H1 (cell line): ENCODE measurements around the gene EGR1. TPM values are rescaled to one million over a fixed set of nuclear protein-coding genes. Genes with fewer than 3 reads are reported as not detected.
A peak's percentile ranks its signal among the peaks of the same experiment; 100 is the strongest.

Experiments
- CTCF ChIA-PET: fragments of 300-600 bp; sonication (Branson Sonifier 250); formaldehyde crosslinking; loops from one replicate; lab custom pipeline; 2021; ENCODE audit not compliant: partially characterized antibody; lab: Charles Lee
- POLR2A ChIA-PET: fragments of 300-600 bp; sonication (Branson Sonifier 250); formaldehyde crosslinking; loops from one replicate; lab custom pipeline; 2021; ENCODE audit warnings: inconsistent platforms; ENCODE audit not compliant: partially characterized antibody; lab: Charles Lee
- DNase-seq, 2 experiments: peaks; one replicate each; pipeline versions ENCODE4 v3.0.0 to v3.0.0-alpha.2; 2010 to 2022; ENCODE audit warnings: low spot score in 2 of 2, low read depth in 1 of 2, mixed read lengths in 1 of 2
- FAIRE-seq: peaks from 2 replicates; lab custom pipeline; 2011; peaks lifted over from hg19 to GRCh38; lab: Jason Lieb, UNC
- H2AFZ ChIP-seq: 2 replicates; pipeline ENCODE4 v1.8.1; 2012; ENCODE audit warnings: low read length, inconsistent platforms
- H2AK5ac ChIP-seq: 2 replicates; pipeline ENCODE4 v1.6.1; 2013; ENCODE audit warnings: low read depth, low read length
- H2BK120ac ChIP-seq: replicated peaks from 2 replicates; pipeline ENCODE3; 2013; ENCODE audit warnings: low read depth, low read length, inconsistent platforms
- H2BK12ac ChIP-seq: 2 replicates; pipeline ENCODE4 v1.6.1; 2013; ENCODE audit warnings: low read depth, low read length
- H2BK15ac ChIP-seq: 2 replicates; pipeline ENCODE4 v1.6.1; 2013; ENCODE audit warnings: low read length
- H2BK20ac ChIP-seq: 2 replicates; pipeline ENCODE4 v1.6.1; 2013; ENCODE audit warnings: low read length
- H2BK5ac ChIP-seq: 2 replicates; pipeline ENCODE4 v1.6.1; 2013; ENCODE audit warnings: low read depth, low read length
- H3K14ac ChIP-seq: 2 replicates; pipeline ENCODE4 v1.6.1; 2013; ENCODE audit warnings: inconsistent platforms; ENCODE audit not compliant: insufficient read length
- H3K18ac ChIP-seq: 2 replicates; pipeline ENCODE4 v1.6.1; 2013; ENCODE audit warnings: low read length; ENCODE audit errors: extremely low read depth
- H3K23ac ChIP-seq: 2 replicates; pipeline ENCODE4 v1.6.1; 2013; ENCODE audit warnings: inconsistent platforms; ENCODE audit not compliant: insufficient read length
- H3K23me2 ChIP-seq: 2 replicates; pipeline ENCODE4 v1.6.1; 2013; ENCODE audit warnings: low read depth, low read length
- H3K27ac ChIP-seq: 2 replicates; pipeline ENCODE4 v1.6.1; 2011; ENCODE audit warnings: low read depth, low read length, inconsistent platforms
- H3K27me3 ChIP-seq, 4 experiments: replicated peaks in 1 of 4; 1 replicate in 1 of 4; 2 replicates in 3 of 4; pipeline versions ENCODE4 v1.6.1 to v1.8.1; 2011 to 2013; ENCODE audit warnings: low read length in 3 of 4, mild to moderate bottlenecking in 3 of 4, inconsistent platforms in 2 of 4, mixed read lengths in 2 of 4, moderate library complexity in 1 of 4; ENCODE audit not compliant: control insufficient read depth in 3 of 4, insufficient read depth in 3 of 4; ENCODE audit errors: extremely low read depth in 1 of 4
- H3K36me3 ChIP-seq, 4 experiments: 2 replicates each; pipeline versions ENCODE4 v1.6.1 to v1.8.1; 2011 to 2013; ENCODE audit warnings: mild to moderate bottlenecking in 4 of 4, low read length in 3 of 4, moderate library complexity in 2 of 4, control low read depth in 1 of 4, inconsistent platforms in 1 of 4; ENCODE audit not compliant: insufficient read depth in 4 of 4, control insufficient read depth in 2 of 4
- H3K4ac ChIP-seq: replicated peaks from 2 replicates; pipeline ENCODE3; 2013; ENCODE audit warnings: low read length, low read depth, mixed read lengths, inconsistent platforms; ENCODE audit not compliant: insufficient read length
- H3K4me1 ChIP-seq, 4 experiments: replicated peaks in 1 of 4; 1 replicate in 1 of 4; 2 replicates in 3 of 4; pipeline versions ENCODE4 v1.6.1 to v1.8.1; 2011 to 2013; ENCODE audit warnings: low read length in 3 of 4, inconsistent platforms in 2 of 4, mixed read lengths in 1 of 4; ENCODE audit not compliant: insufficient read depth in 4 of 4, control insufficient read depth in 3 of 4
- H3K4me2 ChIP-seq, 2 experiments: 2 replicates each; pipeline versions ENCODE4 v1.6.1 to v1.8.1; 2011 to 2013; ENCODE audit warnings: low read depth in 2 of 2, low read length in 2 of 2, control low read depth in 1 of 2, inconsistent platforms in 1 of 2, mild to moderate bottlenecking in 1 of 2; ENCODE audit not compliant: insufficient read depth in 1 of 2
- H3K4me3 ChIP-seq, 4 experiments: fragments of 200-600, 300-600 bp in 1 of 4; sonication (generic), shearing (Covaris generic), sonication (Bioruptor Twin) in 1 of 4; 2 replicates each; pipeline versions ENCODE4 v1.5.1 to v1.8.1; 2011 to 2016; ENCODE audit warnings: low read length in 4 of 4, low read depth in 3 of 4, control low read depth in 2 of 4, inconsistent platforms in 2 of 4, mild to moderate bottlenecking in 2 of 4, mixed read lengths in 1 of 4, moderate library complexity in 1 of 4; ENCODE audit not compliant: insufficient read depth in 2 of 4; ENCODE audit errors: extremely low read depth in 1 of 4
- H3K56ac ChIP-seq: replicated peaks from 2 replicates; pipeline ENCODE3; 2013; ENCODE audit warnings: low read depth, mild to moderate bottlenecking, mixed read lengths, low read length, inconsistent platforms; ENCODE audit not compliant: insufficient read length
- H3K79me1 ChIP-seq: 2 replicates; pipeline ENCODE4 v1.6.1; 2013; ENCODE audit warnings: low read depth, low read length, control low read depth
- H3K79me2 ChIP-seq, 2 experiments: 2 replicates each; pipeline versions ENCODE4 v1.6.1 to v1.8.1; 2012 to 2013; ENCODE audit warnings: low read length in 2 of 2, mild to moderate bottlenecking in 2 of 2, inconsistent platforms in 1 of 2; ENCODE audit not compliant: insufficient read depth in 2 of 2, control insufficient read depth in 1 of 2
- H3K9ac ChIP-seq, 4 experiments: replicated peaks in 1 of 4; 1 replicate in 1 of 4; 2 replicates in 3 of 4; pipeline versions ENCODE4 v1.6.1 to v1.8.1; 2011 to 2013; ENCODE audit warnings: low read depth in 3 of 4, low read length in 3 of 4, control low read depth in 2 of 4, mild to moderate bottlenecking in 2 of 4, moderate library complexity in 2 of 4, inconsistent platforms in 1 of 4; ENCODE audit errors: extremely low read depth in 1 of 4
- H3K9me3 ChIP-seq, 2 experiments: 2 replicates each; pipeline versions ENCODE4 v1.6.1 to v1.8.1; 2012 to 2013; ENCODE audit warnings: mild to moderate bottlenecking in 2 of 2, moderate library complexity in 2 of 2, control low read depth in 1 of 2, inconsistent platforms in 1 of 2, low read depth in 1 of 2, low read length in 1 of 2, mixed read lengths in 1 of 2; ENCODE audit not compliant: insufficient read depth in 2 of 2
- H4K20me1 ChIP-seq, 2 experiments: replicated peaks in 1 of 2; 2 replicates each; pipeline versions ENCODE3 to v1.8.1; 2011 to 2013; ENCODE audit warnings: inconsistent platforms in 2 of 2, low read length in 2 of 2, mild to moderate bottlenecking in 1 of 2; ENCODE audit not compliant: insufficient read depth in 2 of 2, control insufficient read depth in 1 of 2
- H4K5ac ChIP-seq: 2 replicates; pipeline ENCODE4 v1.6.1; 2013; ENCODE audit warnings: low read length, low read depth, mixed read lengths, inconsistent platforms; ENCODE audit not compliant: insufficient read length
- H4K8ac ChIP-seq: 2 replicates; pipeline ENCODE4 v1.8.0; 2013; ENCODE audit warnings: mild to moderate bottlenecking, moderate library complexity, low read length, inconsistent platforms; ENCODE audit not compliant: insufficient read depth; ENCODE audit errors: extremely low read depth
- H4K91ac ChIP-seq: replicated peaks from 2 replicates; pipeline ENCODE3; 2013; ENCODE audit warnings: low read length, mixed read lengths, inconsistent platforms; ENCODE audit not compliant: insufficient read length
- ATF2 ChIP-seq: IDR thresholded peaks from 2 replicates; pipeline ENCODE4 v1.6.1; 2012; ENCODE audit warnings: low read length, inconsistent platforms
- BRCA1 ChIP-seq: IDR thresholded peaks from 2 replicates; pipeline ENCODE4 v1.6.1; 2012; ENCODE audit warnings: low read depth, low read length, improper control_type of control experiment
- CEBPB ChIP-seq: IDR thresholded peaks from 2 replicates; pipeline ENCODE4 v1.6.1; 2012; ENCODE audit warnings: low read depth, low read length
- GABPA ChIP-seq: IDR thresholded peaks from 2 replicates; pipeline ENCODE4 v1.6.1; 2011; ENCODE audit warnings: mild to moderate bottlenecking, low read length, moderate library complexity, borderline replicate concordance; ENCODE audit not compliant: insufficient read depth
- HDAC2 ChIP-seq, 2 experiments: fragments of 300-600 bp in 1 of 2; sonication (generic) in 1 of 2; IDR thresholded peaks; 2 replicates each; pipeline ENCODE4 v1.6.1; 2011 to 2012; ENCODE audit warnings: low read depth in 2 of 2, low read length in 2 of 2, mild to moderate bottlenecking in 2 of 2, moderate library complexity in 2 of 2, borderline replicate concordance in 1 of 2, inconsistent platforms in 1 of 2
- KDM5A ChIP-seq: fragments of 200-600 bp; IDR thresholded peaks from 2 replicates; pipeline ENCODE4 v1.7.1; 2012; ENCODE audit warnings: mild to moderate bottlenecking, low read length, inconsistent platforms, mixed read lengths
- NANOG ChIP-seq: IDR thresholded peaks from 2 replicates; pipeline ENCODE4 v1.6.1; 2011; ENCODE audit warnings: low read length, low read depth, mild to moderate bottlenecking, inconsistent platforms; ENCODE audit not compliant: insufficient read depth, poor library complexity, severe bottlenecking
- PHF8 ChIP-seq: fragments of 200-600 bp; sonication (generic); conservative IDR thresholded peaks from 2 replicates; pipeline ENCODE4 v1.7.1; 2012; ENCODE audit warnings: low read depth, mild to moderate bottlenecking, inconsistent platforms, low read length, moderate library complexity
- POU5F1 ChIP-seq: IDR thresholded peaks from 2 replicates; pipeline ENCODE4 v1.6.1; 2011; ENCODE audit warnings: low read depth, mild to moderate bottlenecking, low read length, moderate library complexity
- SP2 ChIP-seq: IDR thresholded peaks from 2 replicates; pipeline ENCODE4 v1.6.1; 2012; ENCODE audit warnings: mild to moderate bottlenecking, low read length, inconsistent platforms
- YY1 ChIP-seq: IDR thresholded peaks from 2 replicates; pipeline ENCODE4 v1.6.1; 2011; ENCODE audit warnings: low read depth, mild to moderate bottlenecking, low read length
- ZNF274 ChIP-seq: IDR thresholded peaks from 2 replicates; pipeline ENCODE4 v1.7.0; 2012; ENCODE audit warnings: low read length, borderline replicate concordance; ENCODE audit errors: extremely low read depth
- WGBS, 2 experiments: shearing (Covaris generic) in 1 of 2; methylation state at CpG; one replicate each; pipeline versions ENCODE4 v1.1.6 to v1.1.7; 2013 to 2015; ENCODE audit warnings: low lambda C conversion rate in 2 of 2, mixed read lengths in 2 of 2, inconsistent platforms in 1 of 2, low coverage in 1 of 2, missing lambda C conversion rate in 1 of 2; ENCODE audit not compliant: insufficient replicate concordance in 2 of 2, insufficient coverage in 1 of 2, insufficient read length in 1 of 2; ENCODE audit errors: extremely low coverage in 1 of 2, missing lambda C conversion rate in 1 of 2; 5-methylcytosine and 5-hydroxymethylcytosine counted together
- polyA plus RNA-seq, 7 experiments: library from polyadenylated mRNA; depleted of rRNA in 3 of 7; stranded (reverse) in 5 of 7; unstranded in 2 of 7; fragments of >200 nt in 5 of 7; fragments of 200-250 nt in 2 of 7; gene quantifications; 1 replicate in 5 of 7; 2 replicates in 1 of 7; 4 replicates in 1 of 7; pipeline versions ENCODE4 v1.2.1 to v1.2.3, GENCODE V29; 2011 to 2013; ENCODE audit warnings: missing spikeins in 2 of 7, mixed read lengths in 2 of 7
- total RNA-seq: library from RNA; stranded (reverse); fragmentation: NEBNext Ultra II Directional; extraction: Animal tissue kit (Norgen Biotek cat#: 25700); gene quantifications from 2 replicates; pipeline ENCODE4 v1.2.1, GENCODE V29; 2021

The EGR1 gene
- total and polyA plus RNA-seq, 2 of the 8 experiments (the other 6 are each of a cell fraction or from before 2014, with no cell fraction given), result 16.2 to 35.5 TPM

GRCh38 chr5:138448070-138448469, 17.2 kb upstream of the EGR1 start:
- Histone ChIP-seq H2BK20ac (no peak overlapping the region), H4K20me1 (no peaks in the 10 kb centered on the region), H3K23me2 (no peaks in the 10 kb centered on the region), H2AFZ (no peak overlapping the region), H2BK15ac (no peak overlapping the region), H2AK5ac (0 out of 2 replicates have a peak overlapping the region, but pooled peaks have one; percentile 6), H2BK12ac (no peak overlapping the region), H3K18ac (no peak overlapping the region), H3K14ac (no peak overlapping the region), H3K4me3 (no peak overlapping the region), H3K4me2 (no peak overlapping the region), H3K9me3 (no peaks in the 10 kb centered on the region), H2BK120ac (no peak overlapping the region), H3K79me1 (no peaks in the 10 kb centered on the region), H2BK5ac (peak overlapping the region; percentile 66; the same call in 1 of the 2 replicates), H3K4ac (no peak overlapping the region), H3K27me3 (peaks cover 0 to 1% (median 0%) of the 10 kb centered on the region in 4 experiments; a peak in 1 of 7 replicates), H3K79me2 (no peaks in the 10 kb centered on the region), H3K23ac (no peak overlapping the region), H3K4me1 (peaks cover 0 to 15% (median 7%) of the 10 kb centered on the region in 4 experiments; a peak in 4 of 7 replicates), H4K5ac (no peak overlapping the region), H3K9ac (no peak overlapping the region), H4K8ac (peak overlapping the region; percentile 48; the same call in 1 of the 2 replicates), H3K36me3 (no peaks in the 10 kb centered on the region), H3K56ac (no peak overlapping the region), H4K91ac (no peak overlapping the region), H3K27ac (no peak overlapping the region)
- DNase-seq, result peak in 1 of 2 experiments; percentile 43
- WGBS, 2 experiments, result 87% methylated on average over 6 of the region's 6 CpGs; no CpG with 5 or more reads in 1 of the 2 experiments
- ChIA-PET CTCF (interaction anchor here (1.1 to 24.9 kb wide), 11 partner anchors 9 to 224 kb away, joined by 3 to 532 read pairs (median 9); partner anchors contain the start of genes EGR1 and REEP2), POLR2A (interaction anchor here (0.7 to 10.1 kb wide), 10 partner anchors 9 to 116 kb away, joined by 3 to 128 read pairs (median 6); partner anchors contain the start of genes CDC25C, EGR1, ETF1 and REEP2)
- FAIRE-seq, result no peak
- no peak for TF ChIP-seq PHF8
- TF ChIP-seq BRCA1, result no peak
- no peak for TF ChIP-seq CEBPB
- no peak for TF ChIP-seq GABPA
- TF ChIP-seq SP2, result no peak
- TF ChIP-seq KDM5A, result no peak
- no peak for TF ChIP-seq YY1
- no peak for TF ChIP-seq ZNF274
- TF ChIP-seq ATF2, result no peak
- no peak for TF ChIP-seq HDAC2 (IDR thresholded peaks at IDR 0.05; ENCODE audit: borderline replicate concordance in 1 of 2, low read depth in 2 of 2, low read length in 2 of 2)
- TF ChIP-seq POU5F1, result no peak
- TF ChIP-seq NANOG, result no peak
